Coronary artery (tissue), 2 donors: ENCODE data around the gene HCN4.
"Not testable (repeated sequence)": the region's sequence is repeated elsewhere in the genome, so short reads cannot be mapped to it uniquely, and the experiment has no call there.

Experiments used
- DNase-seq: peaks from one replicate; pipeline ENCODE4 v3.0.0-alpha.2; 2017; ENCODE audit warnings: low spot score
- H3K27ac ChIP-seq, 2 donors: fragments of 200-600 bp; sonication (generic); one replicate each; pipeline ENCODE4 v1.5.1; 2016 to 2019
- H3K4me3 ChIP-seq: fragments of 200-600 bp; sonication (generic); 2 replicates; pipeline ENCODE4 v1.5.1; 2016; ENCODE audit warnings: mild to moderate bottlenecking, moderate library complexity
- CTCF ChIP-seq: fragments of 200-600 bp; sonication (generic); IDR thresholded peaks from one replicate; pipeline ENCODE4 v1.5.1; 2019; ENCODE audit warnings: antibody characterized with exemption

HCN4 gene

DNA sequence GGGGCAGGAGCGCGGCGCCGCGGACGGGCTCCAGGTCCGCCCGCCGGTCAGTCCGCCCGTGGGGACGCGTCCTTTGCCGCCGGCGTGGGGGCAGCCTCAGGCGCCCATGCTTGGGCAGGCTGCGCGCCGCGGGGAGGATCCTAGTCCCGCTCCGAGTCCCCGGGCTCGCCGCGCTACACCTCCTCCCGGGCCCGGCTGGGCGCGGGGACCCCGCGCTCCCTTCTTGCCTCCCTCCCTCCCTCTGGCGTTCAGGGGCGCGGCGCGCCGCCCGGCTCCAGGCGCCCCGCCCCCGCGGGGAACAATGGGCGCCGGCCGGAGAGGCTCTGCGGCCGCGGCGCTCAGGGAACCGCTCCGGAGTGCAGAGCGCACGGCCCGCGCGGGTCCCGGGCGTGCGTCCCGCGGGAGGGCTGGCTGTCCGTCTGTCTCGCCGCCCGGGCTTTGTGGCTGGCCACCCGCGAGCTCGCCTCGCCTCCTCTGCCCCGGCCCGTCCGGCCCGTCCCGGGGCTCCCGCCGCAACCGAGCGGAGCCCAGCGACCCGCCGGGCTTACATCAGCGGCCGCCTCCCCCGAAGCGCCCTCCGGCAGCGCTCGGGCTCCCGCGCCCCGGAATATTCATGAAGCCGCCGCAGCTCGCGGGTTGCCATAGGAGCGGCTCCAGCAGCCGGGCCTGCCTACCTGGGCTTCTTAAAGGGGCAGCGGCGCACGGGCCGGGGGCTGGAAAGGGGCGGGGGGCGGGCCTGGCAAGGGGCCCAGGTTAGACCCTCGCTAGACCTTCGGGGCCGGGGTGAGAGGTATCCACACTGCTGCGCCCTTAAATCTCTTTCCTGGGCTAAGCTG lies at the start of gene HCN4:
Gene HCN4 (minus strand): TSS at position 658 of the 836 bp plus-strand sequence. CDS start 688 bp downstream, outside the sequence.
- Histone ChIP-seq H3K27ac (no peak within 1 kb of the TSS), H3K4me3 (peak within 1 kb of the TSS; percentile 62)
- TF ChIP-seq CTCF: no peak
- DNase-seq: no peak

GRCh38 chr15:73414876-73415275 lies 46.1 kb upstream of the HCN4 start:
- no peak for TF ChIP-seq CTCF
- Histone ChIP-seq H3K27ac (no peak overlapping the region), H3K4me3 (no peak overlapping the region)
- DNase-seq: no peak

- Histone ChIP-seq H3K27ac (no peak overlapping the region), H3K4me3 (no peak overlapping the region)
- no peak for DNase-seq
- TF ChIP-seq CTCF: no peak
These were observed 34.4 kb upstream of the HCN4 start for GRCh38 chr15:73403171-73403570.

DNA sequence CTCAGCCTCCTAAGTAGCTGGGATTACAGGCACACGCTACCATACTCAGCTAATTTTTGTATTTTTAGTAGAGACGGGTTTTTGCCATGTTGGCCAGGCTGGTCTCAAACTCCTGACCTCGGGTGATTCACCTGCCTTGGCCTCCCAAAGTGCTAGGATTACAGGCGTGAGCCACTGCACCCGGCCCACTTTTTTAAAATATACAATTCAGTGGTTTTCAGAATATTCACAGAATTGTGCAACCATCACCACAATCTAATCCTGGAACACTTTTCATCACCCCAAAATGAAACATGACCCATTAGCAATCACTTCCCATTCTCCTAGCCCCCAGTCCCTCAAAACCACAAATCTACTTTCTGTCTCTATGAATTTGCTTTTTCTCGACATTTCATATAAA lies 31.5 kb upstream of the HCN4 start:
- DNase-seq, H3K4me3 ChIP-seq, H3K27ac ChIP-seq: not testable (repeated sequence)

- no peak for TF ChIP-seq CTCF
- DNase-seq: no peak
- Histone ChIP-seq H3K27ac (no peak overlapping the region), H3K4me3 (no peak overlapping the region)
These were observed 30.1 kb upstream of the HCN4 start for GRCh38 chr15:73398861-73399260.

DNA sequence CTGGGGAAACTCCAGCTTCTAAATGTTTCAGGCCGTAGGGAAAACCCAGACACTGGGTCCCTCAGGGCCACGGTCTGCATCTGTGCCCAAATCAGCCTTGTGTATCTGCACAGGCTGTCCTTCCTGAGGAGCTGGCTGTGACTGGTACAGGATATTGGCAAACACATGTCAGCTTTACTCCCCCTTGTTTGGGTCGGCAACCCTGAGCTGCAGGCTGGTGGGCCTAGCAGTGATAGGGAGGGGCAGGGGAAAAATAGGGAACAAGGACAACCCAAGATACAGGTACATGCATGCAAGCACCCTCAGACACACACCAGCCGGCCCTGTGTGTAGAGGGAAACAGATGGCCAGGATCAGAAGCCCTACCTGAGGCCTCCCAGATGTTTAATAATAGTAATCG lies 28.7 kb upstream of the HCN4 start:
- no peak overlapping the region for H3K27ac ChIP-seq
- TF ChIP-seq CTCF: no peak

GRCh38 chr15:73395671-73396070 lies 26.9 kb upstream of the HCN4 start:
- no peak for TF ChIP-seq CTCF
- Histone ChIP-seq H3K27ac (no peak overlapping the region), H3K4me3 (no peak overlapping the region)
- no peak for DNase-seq

More for the DNA sequence above, 28.7 kb upstream of the HCN4 start:
- no peak overlapping the region for H3K4me3 ChIP-seq
- no peak for DNase-seq
